HepG2 (cell line): Measurements from ENCODE around the gene E2F1.

Experiments
- NFYB ChIP-seq: sonication (generic); formaldehyde crosslinking; IDR thresholded peaks from 2 replicates; pipeline ENCODE4 v1.4.0; 2020; ENCODE audit warnings: missing genetic modification reagents
- RAD21 ChIP-seq: fragments of 450-650 bp; formaldehyde crosslinking; IDR thresholded peaks from 2 replicates; pipeline ENCODE4 v1.5.0; 2020; ENCODE audit warnings: mild to moderate bottlenecking
- SP1 ChIP-seq, 2 experiments: fragments of 450-650 bp in 1 of 2; sonication (generic) in 1 of 2; formaldehyde crosslinking in 1 of 2; IDR thresholded peaks; 2 replicates each; pipeline versions ENCODE4 v1.4.0 to v1.6.1; 2016 to 2020; ENCODE audit warnings: missing genetic modification reagents in 1 of 2

DNA sequence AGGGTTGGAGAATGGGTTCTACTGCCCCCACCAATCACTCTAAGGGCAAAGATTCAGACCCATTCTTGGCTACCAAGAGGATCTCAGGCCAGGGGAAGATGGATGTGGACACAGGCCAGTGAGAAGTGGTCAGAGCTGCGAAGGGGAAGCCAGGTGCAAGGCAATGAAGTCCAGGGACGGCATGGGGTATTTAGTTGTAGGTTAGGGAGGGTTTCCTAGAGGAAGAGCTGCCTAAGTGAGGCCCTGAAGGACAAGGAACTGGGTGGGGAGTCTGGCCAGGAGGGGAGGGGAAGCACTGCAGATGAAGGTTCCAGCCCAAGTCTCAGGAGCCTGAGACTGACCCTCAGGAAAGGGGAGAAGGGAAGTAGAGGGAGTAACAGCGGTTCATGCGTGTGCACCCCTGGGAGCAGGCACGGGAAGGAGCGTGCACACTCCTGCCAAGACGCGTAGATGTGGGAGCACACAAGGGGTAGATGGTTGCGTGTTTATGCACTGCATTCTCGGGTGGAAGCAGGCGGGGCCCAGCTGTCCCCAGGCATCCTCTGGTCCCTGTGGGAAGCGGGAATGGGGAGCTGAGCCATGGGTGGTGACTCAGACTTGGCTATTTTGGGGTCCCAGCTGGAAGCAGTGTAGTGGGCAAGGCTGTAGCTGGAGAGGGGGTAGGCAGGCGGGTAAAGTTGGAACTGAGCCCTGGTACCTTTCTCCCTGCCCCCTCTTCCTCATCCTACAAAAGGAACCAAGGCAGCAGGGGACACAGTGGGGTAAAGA is 16.1 kb downstream of the E2F1 start:
- TF ChIP-seq SP1 (IDR thresholded peaks at IDR 0.05) (no peak), SP1 (CRISPR knock-in tag; IDR thresholded peaks at IDR 0.05) (no peak), NFYB (CRISPR knock-in tag) (no peak), RAD21 (CRISPR knock-in tag) (no peak)
